Activated T-helper 1 cell treated with anti-CD3 and anti-CD28 coated beads, Interleukin-12 subunit alpha, Interleukin-12 subunit beta, Interleukin-2, Interleukin-4 antibody, amounts not matched to agents 30 ng/mL and 10 ng/mL and 1 ng/mL, durations not matched to agents 14 hours and 24 hours and 36 hours (primary cell): ENCODE data around the gene TMEM171. TPM values are rescaled to one million over a fixed set of nuclear protein-coding genes. Genes with fewer than 3 reads are reported as not detected.

Experiments used
- DNase-seq: peaks from one replicate; pipeline ENCODE4 v3.0.0; 2021; ENCODE audit warnings: low spot score
- H3K27ac Mint-ChIP-seq: one replicate; pipeline ENCODE4 v1.8.0; 2021; ENCODE audit warnings: mild to moderate bottlenecking, mixed read lengths
- H3K27me3 Mint-ChIP-seq: one replicate; pipeline ENCODE4 v1.8.0; 2022; ENCODE audit warnings: mild to moderate bottlenecking, moderate library complexity, mixed read lengths; ENCODE audit not compliant: insufficient read depth
- H3K36me3 Mint-ChIP-seq: one replicate; pipeline ENCODE4 v1.8.0; 2021; ENCODE audit warnings: low read depth, mixed read lengths
- H3K4me1 Mint-ChIP-seq: one replicate; pipeline ENCODE4 v1.8.0; 2021; ENCODE audit warnings: low read depth, mixed read lengths
- H3K4me3 Mint-ChIP-seq: one replicate; pipeline ENCODE4 v1.8.0; 2021; ENCODE audit warnings: mild to moderate bottlenecking, moderate library complexity, mixed read lengths
- H3K9me3 Mint-ChIP-seq: one replicate; pipeline ENCODE4 v1.8.0; 2021; ENCODE audit warnings: mixed read lengths
- intact Hi-C: fragments of 100-400 bp; cut with micrococcal nuclease; formaldehyde crosslinking; loops from one replicate; pipeline ENCODE4 v1.15.1; 2024
- total RNA-seq: library from RNA; stranded (reverse); gene quantifications from 2 replicates; pipeline ENCODE4 v1.2.3, GENCODE V29; 2022

The TMEM171 gene
- total RNA-seq, 1 donor from 2014 or later = not detected

DNA sequence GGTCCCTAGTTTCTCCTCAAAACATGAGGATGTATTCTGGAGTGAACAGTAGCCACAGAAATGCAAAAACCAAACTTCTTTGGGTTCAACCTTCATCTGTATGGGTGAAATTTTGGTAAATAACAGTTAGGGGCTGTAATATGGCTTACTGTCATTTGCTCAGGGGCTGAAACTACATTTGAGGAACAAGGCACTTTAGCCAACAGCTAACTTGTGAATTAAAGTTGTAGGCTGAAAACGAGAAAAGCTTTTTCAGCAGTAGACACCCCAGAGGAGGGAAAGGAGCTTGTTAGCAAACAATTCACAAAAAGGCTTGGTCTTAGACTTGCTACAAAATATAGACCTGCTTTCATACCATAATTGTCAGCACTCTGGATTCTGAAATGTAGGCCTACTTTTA lies 6.6 kb downstream of the TMEM171 start:
- no peak overlapping the region for H3K27ac Mint-ChIP-seq
- H3K4me3 Mint-ChIP-seq = no peak overlapping the region
- no peaks in the 10 kb centered on the region for H3K9me3 Mint-ChIP-seq
- DNase-seq = no peak
- H3K27me3 Mint-ChIP-seq = peaks cover 36% of the 10 kb centered on the region
- intact Hi-C loops = no loop called here
- no peaks in the 10 kb centered on the region for H3K36me3 Mint-ChIP-seq
- no peaks in the 10 kb centered on the region for H3K4me1 Mint-ChIP-seq

DNA sequence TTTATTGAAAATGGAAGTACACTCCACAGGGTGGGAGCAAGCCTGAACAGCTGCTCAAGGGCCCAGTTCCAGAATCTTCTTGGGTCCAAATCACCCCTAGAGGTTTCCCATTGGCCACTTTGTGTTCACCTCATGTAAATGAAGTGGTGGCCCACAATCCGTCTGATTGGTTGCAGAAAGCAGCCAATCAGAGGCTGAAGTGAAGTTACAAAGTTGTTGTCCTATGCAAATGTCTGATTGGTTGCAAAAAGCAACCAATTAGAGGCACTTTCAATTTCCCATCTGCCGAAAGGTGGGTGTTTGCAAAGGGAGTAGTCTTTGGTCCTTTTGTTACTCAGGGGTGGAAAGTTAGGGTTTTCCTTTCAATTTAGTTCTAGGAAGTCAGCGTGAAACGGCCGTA lies 8.8 kb downstream of the TMEM171 start:
- Mint-ChIP-seq H3K27ac (no peak overlapping the region), H3K36me3 (no peaks in the 10 kb centered on the region), H3K9me3 (no peaks in the 10 kb centered on the region), H3K4me3 (no peak overlapping the region), H3K4me1 (no peaks in the 10 kb centered on the region), H3K27me3 (peaks cover 28% of the 10 kb centered on the region)
- no peak for DNase-seq
- intact Hi-C loops = no loop called here

- peaks cover 26% of the 10 kb centered on the region for H3K27me3 Mint-ChIP-seq
Measured at GRCh38 chr5:73130811-73131210, 10.4 kb downstream of the TMEM171 start.

DNA sequence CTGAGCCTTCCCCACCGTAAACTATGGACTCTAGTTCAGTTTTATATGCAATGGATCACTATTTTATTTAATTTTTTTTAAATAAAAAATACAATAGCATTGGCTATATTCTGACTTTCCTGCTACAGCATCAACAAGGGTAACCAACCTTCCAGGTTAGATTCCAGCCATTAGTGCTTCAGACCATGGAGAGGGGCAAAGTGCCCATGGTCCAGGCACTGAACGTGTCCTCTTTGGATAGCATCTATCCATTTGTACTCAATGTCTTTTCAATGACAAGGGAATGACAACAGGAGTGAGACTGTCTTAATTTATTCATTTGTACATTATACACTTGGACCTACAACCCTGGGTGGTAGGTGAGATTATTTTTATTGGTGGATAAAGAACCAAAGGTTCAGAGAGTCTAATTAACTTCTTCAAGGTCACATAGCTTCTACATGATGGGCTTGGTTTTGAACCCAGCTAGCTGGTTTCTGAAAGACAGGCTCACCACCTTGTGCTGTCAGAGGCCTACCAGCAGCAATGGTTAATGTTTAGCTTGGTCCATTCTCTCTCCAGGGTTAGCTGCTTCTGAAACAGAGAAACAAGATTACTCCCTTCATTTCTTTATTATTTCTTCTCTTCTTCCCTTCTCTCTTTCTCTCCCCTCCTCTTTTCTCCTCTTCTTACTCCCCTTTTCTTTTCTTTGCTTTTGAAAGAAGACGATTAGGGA lies 11.5 kb downstream of the TMEM171 start:
- H3K4me3 Mint-ChIP-seq = no peak overlapping the region
- no peaks in the 10 kb centered on the region for H3K36me3 Mint-ChIP-seq
- H3K4me1 Mint-ChIP-seq = no peaks in the 10 kb centered on the region
- no peaks in the 10 kb centered on the region for H3K9me3 Mint-ChIP-seq
- peaks cover 25% of the 10 kb centered on the region for H3K27me3 Mint-ChIP-seq
- H3K27ac Mint-ChIP-seq = no peak overlapping the region
- DNase-seq = no peak
- intact Hi-C loops = no loop called here

More at GRCh38 chr5:73130811-73131210, 10.4 kb downstream of the TMEM171 start:
- Mint-ChIP-seq H3K9me3 (no peaks in the 10 kb centered on the region), H3K36me3 (no peaks in the 10 kb centered on the region), H3K27ac (no peak overlapping the region), H3K4me1 (no peaks in the 10 kb centered on the region), H3K4me3 (no peak overlapping the region)
- intact Hi-C loops = no loop called here
- DNase-seq = no peak

GRCh38 chr5:73132759-73133158 lies 12.4 kb downstream of the TMEM171 start:
- peaks cover 24% of the 10 kb centered on the region for H3K27me3 Mint-ChIP-seq

DNA sequence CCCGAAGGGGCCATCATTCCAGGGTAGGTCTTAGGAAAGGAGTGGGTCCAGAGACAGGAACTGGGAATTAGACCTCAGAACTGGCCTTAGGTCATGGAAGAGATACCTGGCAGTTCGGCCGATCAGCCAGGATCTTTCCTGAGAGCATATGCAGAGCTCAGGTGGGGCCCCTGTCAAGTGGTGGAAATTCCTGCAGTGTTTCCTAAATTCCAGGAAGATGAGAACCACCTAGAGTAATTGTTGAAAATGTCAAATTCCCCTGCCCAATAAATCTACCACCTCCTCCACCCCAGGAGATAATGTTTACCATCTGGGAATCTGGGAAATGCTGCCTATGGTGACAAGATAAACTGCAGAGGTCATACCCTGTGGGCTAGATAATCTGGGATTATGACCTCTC lies 14.6 kb downstream of the TMEM171 start:
- peaks cover 26% of the 10 kb centered on the region for H3K27me3 Mint-ChIP-seq
- no peak overlapping the region for H3K27ac Mint-ChIP-seq
- H3K4me3 Mint-ChIP-seq = no peak overlapping the region
- H3K36me3 Mint-ChIP-seq = no peaks in the 10 kb centered on the region
- intact Hi-C loops = no loop called here
- no peaks in the 10 kb centered on the region for H3K4me1 Mint-ChIP-seq
- H3K9me3 Mint-ChIP-seq = no peaks in the 10 kb centered on the region
- no peak for DNase-seq

More at GRCh38 chr5:73132759-73133158, 12.4 kb downstream of the TMEM171 start:
- intact Hi-C loops = no loop called here
- Mint-ChIP-seq H3K9me3 (no peaks in the 10 kb centered on the region), H3K4me3 (no peak overlapping the region), H3K4me1 (no peaks in the 10 kb centered on the region), H3K36me3 (no peaks in the 10 kb centered on the region), H3K27ac (no peak overlapping the region)
- DNase-seq = no peak

DNA sequence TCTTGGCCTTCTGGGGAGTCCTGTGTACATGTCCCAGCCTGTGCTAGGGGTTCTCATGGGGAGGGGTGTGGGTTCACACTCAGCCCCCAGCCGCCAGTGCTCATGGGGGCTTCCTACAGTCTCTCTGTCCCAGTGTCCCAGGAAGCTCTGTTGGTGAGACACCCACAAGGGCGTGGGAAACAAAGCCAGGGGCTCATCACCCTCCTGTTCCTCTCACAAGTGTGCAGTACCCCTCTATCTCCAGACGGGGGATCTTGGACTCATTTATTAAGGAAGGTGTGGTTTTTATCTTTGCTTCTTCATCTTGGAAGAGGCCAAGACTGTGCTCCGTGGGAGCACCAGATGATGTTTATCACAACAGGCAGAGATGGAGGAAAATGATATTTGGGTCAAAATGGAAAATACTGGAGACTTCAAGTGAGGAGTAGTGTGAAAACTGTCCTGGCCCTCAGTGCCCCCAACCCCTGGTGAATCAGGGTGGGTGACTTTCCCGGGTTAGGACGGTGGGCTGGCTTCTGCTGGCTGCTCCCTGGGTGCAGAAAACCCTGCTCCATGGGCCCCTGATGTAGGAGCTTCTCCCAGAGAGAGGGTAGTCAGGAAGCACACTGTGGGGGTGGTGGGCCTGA lies 15.2 kb downstream of the TMEM171 start:
- H3K27me3 Mint-ChIP-seq = peaks cover 21% of the 10 kb centered on the region

GRCh38 chr5:73136055-73136562 lies 15.7 kb downstream of the TMEM171 start:
- no peak for DNase-seq
- Mint-ChIP-seq H3K9me3 (no peaks in the 10 kb centered on the region), H3K4me1 (no peaks in the 10 kb centered on the region), H3K27me3 (peaks cover 25% of the 10 kb centered on the region), H3K27ac (no peak overlapping the region), H3K36me3 (no peaks in the 10 kb centered on the region), H3K4me3 (no peak overlapping the region)
- intact Hi-C loops = no loop called here

More for the DNA sequence above, 15.2 kb downstream of the TMEM171 start:
- no peak overlapping the region for H3K4me3 Mint-ChIP-seq
- H3K9me3 Mint-ChIP-seq = no peaks in the 10 kb centered on the region
- no peak overlapping the region for H3K27ac Mint-ChIP-seq
- intact Hi-C loops = no loop called here
- no peak for DNase-seq
- H3K4me1 Mint-ChIP-seq = no peaks in the 10 kb centered on the region
- H3K36me3 Mint-ChIP-seq = no peaks in the 10 kb centered on the region

- no peaks in the 10 kb centered on the region for H3K4me1 Mint-ChIP-seq
- H3K27me3 Mint-ChIP-seq = peaks cover 28% of the 10 kb centered on the region
- no peaks in the 10 kb centered on the region for H3K36me3 Mint-ChIP-seq
- intact Hi-C loops = no loop called here
- DNase-seq = no peak
- no peak overlapping the region for H3K27ac Mint-ChIP-seq
- H3K9me3 Mint-ChIP-seq = no peaks in the 10 kb centered on the region
- no peak overlapping the region for H3K4me3 Mint-ChIP-seq
Measured at GRCh38 chr5:73137563-73138530, 17.5 kb downstream of the TMEM171 start.

DNA sequence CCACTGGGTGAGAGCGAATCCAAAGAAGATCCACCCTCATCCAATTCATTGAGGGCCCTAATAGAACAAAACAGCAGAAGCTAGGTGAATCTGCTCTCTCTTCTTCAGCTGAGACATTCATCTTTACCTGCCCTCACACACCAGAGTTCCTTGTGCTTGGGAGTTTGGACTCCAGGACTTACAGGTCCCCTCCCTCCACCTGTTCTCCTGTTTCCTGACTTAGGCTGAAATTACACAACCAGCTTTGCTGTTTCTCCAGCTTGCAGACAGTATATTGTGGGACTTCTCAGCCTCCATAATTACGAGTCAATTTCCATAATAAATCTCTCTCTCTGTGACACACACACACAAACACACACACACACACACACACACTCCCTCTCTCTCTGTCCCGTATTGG lies 19.1 kb downstream of the TMEM171 start:
- intact Hi-C loops = no loop called here
- H3K4me3 Mint-ChIP-seq = no peak overlapping the region
- H3K36me3 Mint-ChIP-seq = no peaks in the 10 kb centered on the region
- H3K27ac Mint-ChIP-seq = no peak overlapping the region
- H3K4me1 Mint-ChIP-seq = no peaks in the 10 kb centered on the region
- DNase-seq = no peak
- peaks cover 30% of the 10 kb centered on the region for H3K27me3 Mint-ChIP-seq
- H3K9me3 Mint-ChIP-seq = no peaks in the 10 kb centered on the region

DNA sequence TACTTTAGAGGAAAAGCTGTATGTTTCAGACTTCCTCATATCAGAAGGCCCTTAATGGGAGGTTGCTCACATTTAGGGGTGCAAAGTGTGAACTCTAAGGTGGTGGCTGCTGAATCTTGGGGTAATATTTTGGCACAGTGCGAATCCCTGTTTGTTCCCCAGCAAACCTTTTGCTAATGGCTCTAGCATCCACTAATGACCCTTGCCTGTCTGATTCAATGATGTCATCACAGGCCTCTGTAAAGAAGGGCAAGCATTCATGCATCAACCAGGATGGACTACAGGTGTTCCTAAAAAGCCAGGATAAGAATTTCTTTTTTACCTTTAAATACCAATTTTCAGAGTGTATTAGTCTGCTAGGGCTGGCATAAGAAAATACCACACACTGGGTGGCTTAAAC lies 20.4 kb downstream of the TMEM171 start:
- Mint-ChIP-seq H3K36me3 (no peaks in the 10 kb centered on the region), H3K27ac (no peak overlapping the region), H3K4me1 (no peaks in the 10 kb centered on the region), H3K9me3 (no peaks in the 10 kb centered on the region), H3K27me3 (peaks cover 33% of the 10 kb centered on the region), H3K4me3 (no peak overlapping the region)
- intact Hi-C loops = no loop called here
- no peak for DNase-seq

GRCh38 chr5:73142035-73142434 lies 21.7 kb downstream of the TMEM171 start:
- H3K27ac Mint-ChIP-seq = no peak overlapping the region
- no peaks in the 10 kb centered on the region for H3K36me3 Mint-ChIP-seq
- no peak for DNase-seq
- H3K27me3 Mint-ChIP-seq = peaks cover 38% of the 10 kb centered on the region
- no peaks in the 10 kb centered on the region for H3K4me1 Mint-ChIP-seq
- intact Hi-C loops = no loop called here
- H3K4me3 Mint-ChIP-seq = no peak overlapping the region
- H3K9me3 Mint-ChIP-seq = no peaks in the 10 kb centered on the region

DNA sequence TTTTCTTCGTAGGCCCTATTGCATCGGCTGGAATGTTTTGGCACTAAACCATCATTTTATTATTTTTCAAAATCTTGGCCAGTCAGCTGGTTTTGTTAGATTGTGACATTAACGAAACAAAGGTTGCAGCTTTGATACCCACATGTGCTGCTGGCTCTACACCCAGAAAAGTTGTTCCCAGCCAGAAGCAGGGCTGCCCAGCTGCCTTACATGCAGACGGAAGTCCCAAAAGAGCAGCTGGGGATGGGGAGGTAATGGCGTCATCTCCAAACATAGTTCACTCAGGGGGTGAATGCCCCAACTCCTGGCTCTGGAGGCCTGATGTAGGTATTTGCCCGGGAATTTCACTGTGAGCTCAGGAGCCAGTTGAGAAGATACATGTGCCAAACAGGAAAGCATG lies 23.3 kb downstream of the TMEM171 start:
- H3K27me3 Mint-ChIP-seq = peaks cover 47% of the 10 kb centered on the region
- no peak overlapping the region for H3K27ac Mint-ChIP-seq
- no peak overlapping the region for H3K4me3 Mint-ChIP-seq
- H3K9me3 Mint-ChIP-seq = no peaks in the 10 kb centered on the region
- DNase-seq = no peak
- H3K4me1 Mint-ChIP-seq = no peaks in the 10 kb centered on the region
- intact Hi-C loops = no loop called here
- H3K36me3 Mint-ChIP-seq = no peaks in the 10 kb centered on the region
